Endothelial cell (in vitro differentiated cells): ENCODE data around the gene RPUSD1. TPM values are rescaled to one million over a fixed set of nuclear protein-coding genes. Genes with fewer than 3 reads are reported as not detected.

Source experiments
- DNase-seq: peaks from one replicate; pipeline ENCODE4 v3.0.0; 2021; ENCODE audit warnings: low spot score
- H3K27ac Mint-ChIP-seq: one replicate; pipeline ENCODE4 v1.8.0; 2021; ENCODE audit warnings: mixed read lengths, inconsistent platforms; ENCODE audit not compliant: unreplicated experiment
- H3K27me3 Mint-ChIP-seq: one replicate; pipeline ENCODE4 v1.8.0; 2021; ENCODE audit warnings: mild to moderate bottlenecking, moderate library complexity, mixed read lengths, inconsistent platforms; ENCODE audit not compliant: unreplicated experiment
- H3K36me3 Mint-ChIP-seq: one replicate; pipeline ENCODE4 v1.8.0; 2021; ENCODE audit warnings: mild to moderate bottlenecking, low read depth, mixed read lengths, inconsistent platforms; ENCODE audit not compliant: unreplicated experiment
- H3K4me1 Mint-ChIP-seq: one replicate; pipeline ENCODE4 v1.8.0; 2021; ENCODE audit warnings: mild to moderate bottlenecking, mixed read lengths, inconsistent platforms; ENCODE audit not compliant: unreplicated experiment
- H3K4me3 Mint-ChIP-seq: one replicate; pipeline ENCODE4 v1.8.0; 2021; ENCODE audit warnings: mild to moderate bottlenecking, mixed read lengths, inconsistent platforms; ENCODE audit not compliant: unreplicated experiment
- H3K9me3 Mint-ChIP-seq: one replicate; pipeline ENCODE4 v1.8.0; 2021; ENCODE audit warnings: mixed read lengths, inconsistent platforms; ENCODE audit not compliant: unreplicated experiment
- total RNA-seq: library from RNA; stranded (reverse); fragmentation: NEBNext Ultra II Directional; extraction: Animal tissue kit (Norgen Biotek cat#: 25700); gene quantifications from one replicate; pipeline ENCODE4 v1.2.1, GENCODE V29; 2021; ENCODE audit not compliant: unreplicated experiment
- TF ChIP-seq, protein P1 (sequence below): fragments of 200-600 bp; sonication (generic); IDR thresholded peaks from one replicate; pipeline ENCODE4 v1.5.0; 2021; ENCODE audit warnings: antibody characterized with exemption; ENCODE audit not compliant: unreplicated experiment

RPUSD1 gene
- total RNA-seq, 1 donor from 2014 or later = 27.6 TPM

- no peak for DNase-seq
- peaks cover 6% of the 10 kb centered on the region for H3K27me3 Mint-ChIP-seq
- no peaks in the 10 kb centered on the region for H3K4me1 Mint-ChIP-seq
- TF ChIP-seq, protein P1, sequence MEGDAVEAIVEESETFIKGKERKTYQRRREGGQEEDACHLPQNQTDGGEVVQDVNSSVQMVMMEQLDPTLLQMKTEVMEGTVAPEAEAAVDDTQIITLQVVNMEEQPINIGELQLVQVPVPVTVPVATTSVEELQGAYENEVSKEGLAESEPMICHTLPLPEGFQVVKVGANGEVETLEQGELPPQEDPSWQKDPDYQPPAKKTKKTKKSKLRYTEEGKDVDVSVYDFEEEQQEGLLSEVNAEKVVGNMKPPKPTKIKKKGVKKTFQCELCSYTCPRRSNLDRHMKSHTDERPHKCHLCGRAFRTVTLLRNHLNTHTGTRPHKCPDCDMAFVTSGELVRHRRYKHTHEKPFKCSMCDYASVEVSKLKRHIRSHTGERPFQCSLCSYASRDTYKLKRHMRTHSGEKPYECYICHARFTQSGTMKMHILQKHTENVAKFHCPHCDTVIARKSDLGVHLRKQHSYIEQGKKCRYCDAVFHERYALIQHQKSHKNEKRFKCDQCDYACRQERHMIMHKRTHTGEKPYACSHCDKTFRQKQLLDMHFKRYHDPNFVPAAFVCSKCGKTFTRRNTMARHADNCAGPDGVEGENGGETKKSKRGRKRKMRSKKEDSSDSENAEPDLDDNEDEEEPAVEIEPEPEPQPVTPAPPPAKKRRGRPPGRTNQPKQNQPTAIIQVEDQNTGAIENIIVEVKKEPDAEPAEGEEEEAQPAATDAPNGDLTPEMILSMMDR = no peak
- H3K36me3 Mint-ChIP-seq = peaks cover 7% of the 10 kb centered on the region
- H3K9me3 Mint-ChIP-seq = no peaks in the 10 kb centered on the region
- no peak overlapping the region for H3K27ac Mint-ChIP-seq
- no peak overlapping the region for H3K4me3 Mint-ChIP-seq
These were observed 7.5 kb upstream of the RPUSD1 start for GRCh38 chr16:795580-796229.

DNA sequence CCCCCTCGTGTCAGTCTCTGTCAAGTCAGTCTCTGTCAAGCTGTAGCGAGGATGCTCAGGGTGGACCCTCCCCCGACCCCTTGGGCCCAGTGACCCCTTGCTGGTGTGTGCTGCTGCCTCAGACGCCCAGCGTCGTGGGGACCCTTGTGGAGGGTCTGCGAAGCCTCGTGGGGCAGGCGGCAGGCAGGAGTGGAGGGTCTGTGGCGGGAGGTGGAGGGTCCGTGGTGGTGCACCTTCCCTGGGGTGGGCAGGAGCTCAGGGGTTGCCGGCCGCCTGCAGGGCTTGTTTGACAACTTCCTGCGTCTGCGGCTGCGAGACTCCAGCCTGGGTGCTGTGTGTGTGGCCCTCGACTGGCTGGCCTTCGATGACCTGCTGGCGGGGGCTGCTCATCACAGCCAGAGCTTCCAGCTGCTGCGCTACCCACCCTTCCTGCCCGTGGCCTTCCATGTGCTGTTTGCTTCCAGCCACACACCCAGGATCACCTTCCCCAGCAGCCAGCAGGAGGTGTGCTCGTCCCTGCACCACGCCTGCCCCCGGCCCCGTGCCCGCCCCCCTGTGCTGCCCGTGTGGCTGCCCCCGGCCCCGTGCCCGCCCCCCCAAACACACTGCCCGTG, 6.8 kb upstream of the RPUSD1 start:
- TF ChIP-seq, protein P1 = no peak
- Mint-ChIP-seq H3K4me1 (no peaks in the 10 kb centered on the region), H3K36me3 (peaks cover 7% of the 10 kb centered on the region), H3K27ac (no peak overlapping the region), H3K4me3 (no peak overlapping the region), H3K27me3 (peaks cover 6% of the 10 kb centered on the region), H3K9me3 (no peaks in the 10 kb centered on the region)
- no peak for DNase-seq

- TF ChIP-seq, protein P1 = no peak
- H3K36me3 Mint-ChIP-seq = peaks cover 7% of the 10 kb centered on the region
- DNase-seq = no peak
- no peaks in the 10 kb centered on the region for H3K4me1 Mint-ChIP-seq
- peaks cover 6% of the 10 kb centered on the region for H3K27me3 Mint-ChIP-seq
- H3K9me3 Mint-ChIP-seq = no peaks in the 10 kb centered on the region
- no peak overlapping the region for H3K27ac Mint-ChIP-seq
- no peak overlapping the region for H3K4me3 Mint-ChIP-seq
These were observed 6.1 kb upstream of the RPUSD1 start for GRCh38 chr16:794091-794822.

DNA sequence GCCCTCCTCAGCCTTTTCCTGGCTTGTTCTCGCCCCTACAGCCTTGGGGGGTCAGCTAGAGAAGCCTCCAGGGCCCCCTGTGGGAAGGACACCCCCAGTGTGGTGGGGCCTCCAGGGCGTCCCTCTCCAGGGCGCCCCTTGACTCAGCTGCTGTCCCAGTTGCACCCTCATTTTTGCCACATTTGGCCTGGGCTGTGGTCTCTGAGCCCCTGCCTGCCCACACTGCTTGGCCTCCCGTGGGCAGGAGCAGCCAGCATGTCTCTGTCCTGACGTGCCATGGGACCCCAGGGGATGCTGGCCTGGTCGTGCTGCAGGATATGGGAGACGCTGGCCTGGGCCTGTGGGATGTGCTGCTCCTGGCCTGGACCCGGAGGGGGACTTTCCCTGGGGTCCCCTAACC, 5.2 kb upstream of the RPUSD1 start:
- no peak for DNase-seq
- Mint-ChIP-seq H3K27me3 (peaks cover 6% of the 10 kb centered on the region), H3K4me3 (no peak overlapping the region), H3K36me3 (peaks cover 7% of the 10 kb centered on the region), H3K9me3 (no peaks in the 10 kb centered on the region), H3K27ac (no peak overlapping the region), H3K4me1 (no peaks in the 10 kb centered on the region)
- TF ChIP-seq, protein P1 = no peak
